Measurements from ENCODE around the gene ATP9B. TPM values are rescaled to one million over a fixed set of nuclear protein-coding genes. Genes with fewer than 3 reads are reported as not detected.
"Not testable (repeated sequence)": the region's sequence is repeated elsewhere in the genome, so short reads cannot be mapped to it uniquely, and the experiment has no call there.

Gene ATP9B
- total RNA-seq, 1 donor from 2014 or later: 50.3 TPM

- TF ChIP-seq CTCF (IDR thresholded peaks at IDR 0.05) (no peak), POLR2AphosphoS5 (IDR thresholded peaks at IDR 0.05; ENCODE audit: insufficient read depth in 1 of 2, low read depth in 1 of 2) (no peak), POLR2A (IDR thresholded peaks at IDR 0.05) (no peak)
- Histone ChIP-seq H3K4me1 (peaks cover 4% of the 10 kb centered on the region), H3K27me3 (no peaks in the 10 kb centered on the region), H3K36me3 (no peaks in the 10 kb centered on the region), H3K9me3 (no peaks in the 10 kb centered on the region), H3K4me3 (no peak overlapping the region), H3K27ac (no peak overlapping the region)
- no peak for DNase-seq (ENCODE audit: extremely low spot score in 2 of 2)
- intact Hi-C loops (cut with DNase I): no loop called here
Observed at GRCh38 chr18:79323471-79323870, 254.3 kb downstream of the ATP9B start.

GRCh38 chr18:79326413-79327198 is 257.4 kb downstream of the ATP9B start:
- Histone ChIP-seq H3K27ac (no peak overlapping the region), H3K4me1 (no peaks in the 10 kb centered on the region), H3K27me3 (no peaks in the 10 kb centered on the region), H3K36me3 (peaks cover 0 to 21% of the 10 kb centered on the region in 2 donors), H3K9me3 (no peaks in the 10 kb centered on the region), H3K4me3 (no peak overlapping the region)
- intact Hi-C loops (cut with DNase I): no loop called here
- peak in 1 of 2 donors; percentile 84 for DNase-seq (ENCODE audit: extremely low spot score in 2 of 2)
- TF ChIP-seq POLR2A (IDR thresholded peaks at IDR 0.05) (no peak), POLR2AphosphoS5 (IDR thresholded peaks at IDR 0.05; ENCODE audit: insufficient read depth in 1 of 2, low read depth in 1 of 2) (no peak), CTCF (IDR thresholded peaks at IDR 0.05) (no peak)

GRCh38 chr18:79327199-79327721 is 258.1 kb downstream of the ATP9B start:
- Histone ChIP-seq H3K4me1 (no peaks in the 10 kb centered on the region), H3K4me3 (no peak overlapping the region), H3K36me3 (peaks cover 0 to 21% of the 10 kb centered on the region in 2 donors), H3K27me3 (no peaks in the 10 kb centered on the region), H3K9me3 (no peaks in the 10 kb centered on the region), H3K27ac (no peak overlapping the region)
- DNase-seq (ENCODE audit: extremely low spot score in 2 of 2): no peak
- intact Hi-C loops (cut with DNase I): no loop called here
- TF ChIP-seq POLR2A (IDR thresholded peaks at IDR 0.05): no peak
- TF ChIP-seq POLR2AphosphoS5 (IDR thresholded peaks at IDR 0.05; ENCODE audit: insufficient read depth in 1 of 2, low read depth in 1 of 2): no peak
- TF ChIP-seq CTCF (IDR thresholded peaks at IDR 0.05): no peak

GRCh38 chr18:79327915-79328314 is 258.7 kb downstream of the ATP9B start:
- DNase-seq (ENCODE audit: extremely low spot score in 2 of 2); H3K9me3 ChIP-seq; H3K4me1 ChIP-seq; H3K27me3 ChIP-seq; intact Hi-C loops (cut with DNase I); H3K4me3 ChIP-seq; H3K27ac ChIP-seq: not testable (repeated sequence)
- peaks cover 0 to 21% of the 10 kb centered on the region in 2 donors for H3K36me3 ChIP-seq

- no peak overlapping the region for H3K27ac ChIP-seq
- intact Hi-C loops (cut with DNase I): no loop called here
- no peak overlapping the region for H3K4me3 ChIP-seq
- no peaks in the 10 kb centered on the region for H3K9me3 ChIP-seq
- peak in 1 of 2 donors; percentile 85 for DNase-seq (ENCODE audit: extremely low spot score in 2 of 2)
- peaks cover 0 to 21% of the 10 kb centered on the region in 2 donors for H3K36me3 ChIP-seq
- no peaks in the 10 kb centered on the region for H3K4me1 ChIP-seq
- TF ChIP-seq POLR2A (IDR thresholded peaks at IDR 0.05) (no peak), CTCF (IDR thresholded peaks at IDR 0.05) (no peak), POLR2AphosphoS5 (IDR thresholded peaks at IDR 0.05; ENCODE audit: insufficient read depth in 1 of 2, low read depth in 1 of 2) (no peak)
- no peaks in the 10 kb centered on the region for H3K27me3 ChIP-seq
Observed at GRCh38 chr18:79328887-79329286, 259.7 kb downstream of the ATP9B start.

All from vagina (tissue), 2 donors.